ENCODE results near the gene PPP4R4.

PPP4R4 gene

DNA sequence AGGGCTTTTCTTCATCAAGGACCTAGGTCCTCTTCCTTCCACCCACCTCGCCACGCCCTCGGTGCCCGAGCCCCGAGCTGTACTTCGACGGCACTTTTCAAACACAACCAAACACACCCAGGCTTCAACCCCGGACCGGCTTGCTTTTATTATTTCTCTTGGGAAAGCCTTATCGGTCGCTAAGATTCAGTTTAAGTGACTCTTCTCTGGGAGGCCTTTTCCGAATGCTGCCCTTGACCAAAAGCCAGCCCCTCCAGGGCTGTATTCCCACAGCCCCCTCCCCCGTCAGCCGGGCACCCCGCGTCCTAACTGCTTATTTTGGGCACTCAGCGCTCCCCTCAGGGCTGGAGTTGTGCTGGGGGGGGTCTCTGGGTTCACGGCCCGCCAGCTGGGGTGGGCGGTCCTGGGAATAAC is 644 bp upstream of the PPP4R4 start:
- peak in 1 of 2 donors; percentile 31 for DNase-seq
- Histone ChIP-seq H3K79me2 (ENCODE audit: control insufficient read depth, insufficient read depth, low read length, poor library complexity) (no peaks in the 10 kb centered on the region), H3K36me3 (ENCODE audit: control insufficient read depth in 1 of 2, insufficient read depth in 2 of 2, low read length in 2 of 2) (no peaks in the 10 kb centered on the region), H3K79me1 (ENCODE audit: low read length) (no peaks in the 10 kb centered on the region), H2BK12ac (ENCODE audit: low read length) (no peak overlapping the region), H2AFZ (ENCODE audit: insufficient read depth, low read length, poor library complexity) (peak overlapping the region; percentile 95), H3K14ac (ENCODE audit: low read length) (no peak overlapping the region), H3K4me1 (ENCODE audit: control insufficient read depth in 1 of 2, insufficient read depth in 2 of 2, low read length in 2 of 2) (peaks cover 5 to 10% of the 10 kb centered on the region in 2 experiments), H3K27me3 (ENCODE audit: insufficient read depth, low read length) (peaks cover 11% of the 10 kb centered on the region), H3K23ac (ENCODE audit: low read length) (no peak overlapping the region), H4K91ac (ENCODE audit: low read depth, low read length) (no peak overlapping the region), H2BK5ac (ENCODE audit: low read depth, low read length, poor library complexity) (no peak overlapping the region), H3K4me2 (ENCODE audit: low read length) (peak overlapping the region; percentile 91), H3K9ac (ENCODE audit: low read length) (no peak overlapping the region), H3K4me3 (ENCODE audit: low read depth, low read length) (peak overlapping the region; percentile 78), H2BK120ac (ENCODE audit: insufficient read depth, low read length, poor library complexity) (no peak overlapping the region), H4K8ac (ENCODE audit: low read depth, low read length) (peak overlapping the region; percentile 70), H3K27ac (ENCODE audit: low read depth, low read length) (no peak overlapping the region), H3K18ac (ENCODE audit: low read length) (no peak overlapping the region), H2AK5ac (ENCODE audit: low read length) (no peak overlapping the region), H3K4ac (ENCODE audit: low read depth, low read length) (no peak overlapping the region), H3K9me3 (ENCODE audit: insufficient read depth, low read depth, low read length) (no peaks in the 10 kb centered on the region), H4K12ac (ENCODE audit: low read depth, low read length) (no peak overlapping the region)
- no CpG with 5 or more reads among the region's 20 CpGs for WGBS (ENCODE audit: extremely low coverage, insufficient coverage, insufficient read length)

DNA sequence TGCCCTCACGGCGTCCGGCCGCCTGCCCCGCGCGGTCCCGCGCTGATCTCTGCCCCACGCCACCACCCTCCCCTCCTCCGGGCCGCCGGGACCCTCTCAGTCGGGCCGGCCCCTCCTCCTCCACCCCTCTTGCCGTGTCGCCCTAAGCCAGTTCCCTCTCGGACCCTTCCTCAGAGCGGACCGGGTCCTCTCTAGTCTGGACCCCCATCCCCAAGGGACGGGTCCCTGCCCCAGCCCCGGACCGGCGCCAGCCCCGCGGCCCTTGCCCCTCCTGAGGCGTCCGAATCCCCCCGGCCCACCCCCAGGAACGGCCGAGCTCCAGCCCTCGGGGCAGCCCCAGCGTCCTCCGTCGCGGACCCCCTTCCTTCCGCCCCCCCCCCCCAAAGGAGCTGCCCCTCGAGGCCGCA is 485 bp downstream of the PPP4R4 start:
- no peak overlapping the region for H4K12ac ChIP-seq (ENCODE audit: low read depth, low read length)
- no peak overlapping the region for H3K27ac ChIP-seq (ENCODE audit: low read depth, low read length)
- no CpG with 5 or more reads among the region's 39 CpGs for WGBS (ENCODE audit: extremely low coverage, insufficient coverage, insufficient read length)

GRCh38 chr14:94175011-94175745 is 1.1 kb downstream of the PPP4R4 start:
- peaks cover 11% of the 10 kb centered on the region for H3K27me3 ChIP-seq (ENCODE audit: insufficient read depth, low read length)
- H3K4ac ChIP-seq (ENCODE audit: low read depth, low read length): no peak overlapping the region
- H3K27ac ChIP-seq (ENCODE audit: low read depth, low read length): no peak overlapping the region
- DNase-seq: no peak
- H2BK120ac ChIP-seq (ENCODE audit: insufficient read depth, low read length, poor library complexity): no peak overlapping the region
- H3K79me2 ChIP-seq (ENCODE audit: control insufficient read depth, insufficient read depth, low read length, poor library complexity): no peaks in the 10 kb centered on the region
- H3K9me3 ChIP-seq (ENCODE audit: insufficient read depth, low read depth, low read length): no peaks in the 10 kb centered on the region
- no peak overlapping the region for H3K14ac ChIP-seq (ENCODE audit: low read length)
- no peak overlapping the region for H2BK12ac ChIP-seq (ENCODE audit: low read length)
- H3K23ac ChIP-seq (ENCODE audit: low read length): no peak overlapping the region
- H3K4me2 ChIP-seq (ENCODE audit: low read length): peak overlapping the region; percentile 83
- peaks cover 5 to 10% of the 10 kb centered on the region in 2 experiments for H3K4me1 ChIP-seq (ENCODE audit: control insufficient read depth in 1 of 2, insufficient read depth in 2 of 2, low read length in 2 of 2)
- no peak overlapping the region for H2AK5ac ChIP-seq (ENCODE audit: low read length)
- no peak overlapping the region for H4K12ac ChIP-seq (ENCODE audit: low read depth, low read length)
- H3K18ac ChIP-seq (ENCODE audit: low read length): no peak overlapping the region
- H3K79me1 ChIP-seq (ENCODE audit: low read length): no peaks in the 10 kb centered on the region
- no peak overlapping the region for H2AFZ ChIP-seq (ENCODE audit: insufficient read depth, low read length, poor library complexity)
- H3K4me3 ChIP-seq (ENCODE audit: low read depth, low read length): no peak overlapping the region
- no peak overlapping the region for H3K9ac ChIP-seq (ENCODE audit: low read length)
- H3K36me3 ChIP-seq (ENCODE audit: control insufficient read depth in 1 of 2, insufficient read depth in 2 of 2, low read length in 2 of 2): no peaks in the 10 kb centered on the region
- no peak overlapping the region for H4K91ac ChIP-seq (ENCODE audit: low read depth, low read length)
- H2BK5ac ChIP-seq (ENCODE audit: low read depth, low read length, poor library complexity): no peak overlapping the region
- no peak overlapping the region for H4K8ac ChIP-seq (ENCODE audit: low read depth, low read length)
- no CpG with 5 or more reads among the region's 30 CpGs for WGBS (ENCODE audit: extremely low coverage, insufficient coverage, insufficient read length)

More for the DNA sequence above, 485 bp downstream of the PPP4R4 start:
- Histone ChIP-seq H3K14ac (ENCODE audit: low read length) (no peak overlapping the region), H3K79me1 (ENCODE audit: low read length) (no peaks in the 10 kb centered on the region), H3K27me3 (ENCODE audit: insufficient read depth, low read length) (peaks cover 11% of the 10 kb centered on the region), H2BK120ac (ENCODE audit: insufficient read depth, low read length, poor library complexity) (no peak overlapping the region), H2AK5ac (ENCODE audit: low read length) (no peak overlapping the region), H3K4me3 (ENCODE audit: low read depth, low read length) (peak overlapping the region; percentile 67), H4K8ac (ENCODE audit: low read depth, low read length) (no peak overlapping the region), H3K18ac (ENCODE audit: low read length) (no peak overlapping the region), H4K91ac (ENCODE audit: low read depth, low read length) (no peak overlapping the region), H3K9me3 (ENCODE audit: insufficient read depth, low read depth, low read length) (no peaks in the 10 kb centered on the region), H2AFZ (ENCODE audit: insufficient read depth, low read length, poor library complexity) (peak overlapping the region; percentile 97), H2BK12ac (ENCODE audit: low read length) (no peak overlapping the region), H3K4me2 (ENCODE audit: low read length) (peak overlapping the region; percentile 83), H3K23ac (ENCODE audit: low read length) (no peak overlapping the region), H3K36me3 (ENCODE audit: control insufficient read depth in 1 of 2, insufficient read depth in 2 of 2, low read length in 2 of 2) (no peaks in the 10 kb centered on the region), H3K9ac (ENCODE audit: low read length) (no peak overlapping the region), H2BK5ac (ENCODE audit: low read depth, low read length, poor library complexity) (no peak overlapping the region), H3K4me1 (ENCODE audit: control insufficient read depth in 1 of 2, insufficient read depth in 2 of 2, low read length in 2 of 2) (peaks cover 5 to 10% of the 10 kb centered on the region in 2 experiments), H3K4ac (ENCODE audit: low read depth, low read length) (no peak overlapping the region), H3K79me2 (ENCODE audit: control insufficient read depth, insufficient read depth, low read length, poor library complexity) (no peaks in the 10 kb centered on the region)
- no peak for DNase-seq

- Histone ChIP-seq H3K4me3 (ENCODE audit: low read depth, low read length) (no peak overlapping the region), H2BK5ac (ENCODE audit: low read depth, low read length, poor library complexity) (no peak overlapping the region), H3K4me1 (ENCODE audit: control insufficient read depth in 1 of 2, insufficient read depth in 2 of 2, low read length in 2 of 2) (peaks cover 5 to 10% of the 10 kb centered on the region in 2 experiments), H3K9me3 (ENCODE audit: insufficient read depth, low read depth, low read length) (no peaks in the 10 kb centered on the region), H3K27ac (ENCODE audit: low read depth, low read length) (no peak overlapping the region), H2AFZ (ENCODE audit: insufficient read depth, low read length, poor library complexity) (no peak overlapping the region), H4K12ac (ENCODE audit: low read depth, low read length) (no peak overlapping the region), H3K18ac (ENCODE audit: low read length) (no peak overlapping the region), H2BK12ac (ENCODE audit: low read length) (no peak overlapping the region), H3K4ac (ENCODE audit: low read depth, low read length) (no peak overlapping the region), H3K4me2 (ENCODE audit: low read length) (no peak overlapping the region), H4K91ac (ENCODE audit: low read depth, low read length) (no peak overlapping the region), H3K23ac (ENCODE audit: low read length) (no peak overlapping the region), H3K36me3 (ENCODE audit: control insufficient read depth in 1 of 2, insufficient read depth in 2 of 2, low read length in 2 of 2) (no peaks in the 10 kb centered on the region), H3K79me2 (ENCODE audit: control insufficient read depth, insufficient read depth, low read length, poor library complexity) (no peaks in the 10 kb centered on the region), H3K27me3 (ENCODE audit: insufficient read depth, low read length) (peaks cover 11% of the 10 kb centered on the region), H3K14ac (ENCODE audit: low read length) (no peak overlapping the region), H2BK120ac (ENCODE audit: insufficient read depth, low read length, poor library complexity) (no peak overlapping the region), H3K79me1 (ENCODE audit: low read length) (no peaks in the 10 kb centered on the region), H3K9ac (ENCODE audit: low read length) (no peak overlapping the region), H2AK5ac (ENCODE audit: low read length) (no peak overlapping the region), H4K8ac (ENCODE audit: low read depth, low read length) (no peak overlapping the region)
- no peak for DNase-seq
- WGBS (ENCODE audit: extremely low coverage, insufficient coverage, insufficient read length): no CpG with 5 or more reads among the region's 7 CpGs
Measured at GRCh38 chr14:94175747-94176146, 1.6 kb downstream of the PPP4R4 start.
